Calu3 (cell line): Measurements from ENCODE around the gene NANS. TPM values are rescaled to one million over a fixed set of nuclear protein-coding genes. Genes with fewer than 3 reads are reported as not detected.

Source experiments
- BruUV-seq: library from RNA; stranded (reverse); fragments of 400-500 nt; replicated peaks from 2 replicates; lab custom pipeline; 2021; lab: Mats Ljungman, UMichigan
- CTCF ChIA-PET: fragments of 300-600 bp; sonication (Branson Sonifier 250); formaldehyde crosslinking; loops from one replicate; lab custom pipeline; 2022; ENCODE audit warnings: antibody characterized with exemption; lab: Charles Lee
- DNase-seq: peaks from one replicate; pipeline ENCODE4 v3.0.0; 2022
- H3K27ac Mint-ChIP-seq: one replicate; pipeline ENCODE4 v1.8.0; 2022; ENCODE audit warnings: mixed read lengths; ENCODE audit not compliant: unreplicated experiment
- H3K27me3 Mint-ChIP-seq: one replicate; pipeline ENCODE4 v1.8.0; 2022; ENCODE audit warnings: mixed read lengths; ENCODE audit not compliant: unreplicated experiment
- H3K36me3 Mint-ChIP-seq: one replicate; pipeline ENCODE4 v1.8.0; 2022; ENCODE audit warnings: mild to moderate bottlenecking, moderate library complexity, mixed read lengths; ENCODE audit not compliant: insufficient read depth, unreplicated experiment
- H3K4me1 Mint-ChIP-seq: one replicate; pipeline ENCODE4 v1.8.0; 2022; ENCODE audit warnings: mild to moderate bottlenecking, low read depth, mixed read lengths; ENCODE audit not compliant: unreplicated experiment
- H3K4me3 Mint-ChIP-seq: one replicate; pipeline ENCODE4 v1.8.0; 2022; ENCODE audit warnings: mild to moderate bottlenecking, low read depth, moderate library complexity, mixed read lengths; ENCODE audit not compliant: unreplicated experiment
- H3K9me3 Mint-ChIP-seq: one replicate; pipeline ENCODE4 v1.8.0; 2022; ENCODE audit warnings: low read depth, mixed read lengths; ENCODE audit not compliant: unreplicated experiment
- intact Hi-C: fragments of 100-400 bp; cut with micrococcal nuclease; formaldehyde crosslinking; loops from one replicate; pipeline ENCODE4 v1.10.0; 2022; ENCODE audit not compliant: unreplicated experiment
- total RNA-seq: library from RNA; stranded (reverse); gene quantifications from 2 replicates; pipeline ENCODE4 v1.2.3, GENCODE V29; 2022
- TF ChIP-seq, protein P1 (sequence below): fragments of 200-600 bp; IDR thresholded peaks from one replicate; pipeline ENCODE4 v1.8.0; 2022; ENCODE audit warnings: antibody characterized with exemption; ENCODE audit not compliant: unreplicated experiment

Gene NANS
- total RNA-seq, 1 experiment from 2014 or later: 47.5 TPM

DNA sequence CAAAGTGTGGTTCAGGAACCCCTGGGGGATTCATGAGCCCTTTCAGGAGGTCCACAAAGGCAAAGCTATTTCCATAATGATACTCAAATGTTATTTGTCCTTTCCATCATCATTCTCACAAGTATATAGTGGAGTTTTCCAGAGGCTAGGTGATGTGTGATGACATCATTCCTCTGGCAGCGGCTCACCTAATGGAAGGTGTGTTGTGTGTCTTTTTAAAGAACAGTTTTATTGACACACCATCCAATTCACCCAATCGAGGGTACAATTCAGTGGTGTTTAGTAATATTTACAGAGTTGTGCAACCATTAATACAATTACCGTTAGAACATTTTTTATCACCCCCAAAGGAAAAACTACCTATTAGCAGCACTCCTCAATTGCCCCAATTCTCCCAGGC lies 9.7 kb downstream of the NANS start:
- TF ChIP-seq, protein P1, sequence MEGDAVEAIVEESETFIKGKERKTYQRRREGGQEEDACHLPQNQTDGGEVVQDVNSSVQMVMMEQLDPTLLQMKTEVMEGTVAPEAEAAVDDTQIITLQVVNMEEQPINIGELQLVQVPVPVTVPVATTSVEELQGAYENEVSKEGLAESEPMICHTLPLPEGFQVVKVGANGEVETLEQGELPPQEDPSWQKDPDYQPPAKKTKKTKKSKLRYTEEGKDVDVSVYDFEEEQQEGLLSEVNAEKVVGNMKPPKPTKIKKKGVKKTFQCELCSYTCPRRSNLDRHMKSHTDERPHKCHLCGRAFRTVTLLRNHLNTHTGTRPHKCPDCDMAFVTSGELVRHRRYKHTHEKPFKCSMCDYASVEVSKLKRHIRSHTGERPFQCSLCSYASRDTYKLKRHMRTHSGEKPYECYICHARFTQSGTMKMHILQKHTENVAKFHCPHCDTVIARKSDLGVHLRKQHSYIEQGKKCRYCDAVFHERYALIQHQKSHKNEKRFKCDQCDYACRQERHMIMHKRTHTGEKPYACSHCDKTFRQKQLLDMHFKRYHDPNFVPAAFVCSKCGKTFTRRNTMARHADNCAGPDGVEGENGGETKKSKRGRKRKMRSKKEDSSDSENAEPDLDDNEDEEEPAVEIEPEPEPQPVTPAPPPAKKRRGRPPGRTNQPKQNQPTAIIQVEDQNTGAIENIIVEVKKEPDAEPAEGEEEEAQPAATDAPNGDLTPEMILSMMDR: no peak
- intact Hi-C loops: no loop called here
- Mint-ChIP-seq H3K4me3 (no peak overlapping the region), H3K4me1 (peaks cover 4% of the 10 kb centered on the region), H3K27me3 (no peaks in the 10 kb centered on the region), H3K27ac (no peak overlapping the region), H3K9me3 (no peaks in the 10 kb centered on the region), H3K36me3 (peaks cover 19% of the 10 kb centered on the region)
- no TSS peak for BruUV-seq
- CTCF ChIA-PET: interaction anchor here (0.7 kb wide), 1 partner anchor 17 kb away, joined by 4 read pairs; no protein-coding TSS in a partner anchor
- DNase-seq: no peak

GRCh38 chr9:98067184-98067583 lies 10.7 kb downstream of the NANS start:
- Mint-ChIP-seq H3K36me3 (peaks cover 20% of the 10 kb centered on the region), H3K4me1 (peaks cover 14% of the 10 kb centered on the region), H3K27ac (no peak overlapping the region), H3K27me3 (no peaks in the 10 kb centered on the region), H3K4me3 (no peak overlapping the region), H3K9me3 (no peaks in the 10 kb centered on the region)
- CTCF ChIA-PET: interaction anchor here (0.7 kb wide), 1 partner anchor 16 kb away, joined by 4 read pairs; no protein-coding TSS in a partner anchor
- BruUV-seq: no TSS peak
- TF ChIP-seq, protein P1: no peak
- intact Hi-C loops: no loop called here
- DNase-seq: no peak

GRCh38 chr9:98069551-98069950 lies 13.0 kb downstream of the NANS start:
- CTCF ChIA-PET: no interaction called here
- no TSS peak for BruUV-seq
- no peaks in the 10 kb centered on the region for H3K9me3 Mint-ChIP-seq

GRCh38 chr9:98070704-98071103 lies 14.2 kb downstream of the NANS start:
- CTCF ChIA-PET: no interaction called here

More at GRCh38 chr9:98069551-98069950, 13.0 kb downstream of the NANS start:
- TF ChIP-seq, protein P1: no peak
- Mint-ChIP-seq H3K4me1 (peaks cover 18% of the 10 kb centered on the region), H3K27ac (no peak overlapping the region), H3K36me3 (peaks cover 21% of the 10 kb centered on the region), H3K27me3 (no peaks in the 10 kb centered on the region), H3K4me3 (no peak overlapping the region)
- intact Hi-C loops: no loop called here
- no peak for DNase-seq

More at GRCh38 chr9:98070704-98071103, 14.2 kb downstream of the NANS start:
- H3K36me3 Mint-ChIP-seq: peaks cover 20% of the 10 kb centered on the region
- DNase-seq: no peak
- H3K27ac Mint-ChIP-seq: no peak overlapping the region
- peaks cover 24% of the 10 kb centered on the region for H3K4me1 Mint-ChIP-seq
- H3K27me3 Mint-ChIP-seq: no peaks in the 10 kb centered on the region
- no TSS peak for BruUV-seq
- no peak overlapping the region for H3K4me3 Mint-ChIP-seq
- TF ChIP-seq, protein P1: no peak
- no peaks in the 10 kb centered on the region for H3K9me3 Mint-ChIP-seq
- intact Hi-C loops: loop anchor here (5.0 to 10.0 kb wide), 2 partner anchors 72 to 134 kb away; no protein-coding TSS in a partner anchor
